HG03521 (cell line): Measurements from ENCODE around the gene PIP4K2A.
A peak's percentile ranks its signal among the peaks of the same experiment; 100 is the strongest.

Experiments used
- ATAC-seq: cut with Tn5 transposase; IDR thresholded peaks from one replicate; pipeline ENCODE4 v1.9.1; 2021; ENCODE audit warnings: mild to moderate bottlenecking, moderate library complexity; ENCODE audit not compliant: unreplicated experiment

Gene PIP4K2A

DNA sequence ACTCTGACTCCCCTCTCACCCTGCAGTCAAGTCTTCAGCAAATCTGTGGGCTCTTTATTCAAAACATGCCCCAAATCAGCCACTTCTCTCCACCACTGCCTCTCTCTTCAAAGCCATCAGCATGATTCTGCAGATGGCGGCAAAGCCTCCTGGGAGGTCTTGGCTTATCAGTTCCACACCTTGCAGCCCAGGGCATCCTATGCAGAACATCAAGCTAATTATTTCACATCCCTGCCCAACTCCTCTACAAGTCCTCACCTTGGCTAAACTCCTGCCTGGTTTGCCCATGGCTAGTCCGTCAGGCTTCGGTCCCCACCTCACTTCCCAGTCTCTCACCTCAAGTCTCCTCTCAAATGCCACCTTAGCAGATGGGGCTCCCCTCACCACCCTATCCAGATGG, 70.2 kb downstream of the PIP4K2A start:
- no peak for ATAC-seq

GRCh38 chr10:22643775-22644174, 70.6 kb downstream of the PIP4K2A start:
- no peak for ATAC-seq

- ATAC-seq: no peak
Observed at GRCh38 chr10:22643116-22643515, 71.3 kb downstream of the PIP4K2A start.

GRCh38 chr10:22641743-22642142, 72.6 kb downstream of the PIP4K2A start:
- ATAC-seq: no peak

DNA sequence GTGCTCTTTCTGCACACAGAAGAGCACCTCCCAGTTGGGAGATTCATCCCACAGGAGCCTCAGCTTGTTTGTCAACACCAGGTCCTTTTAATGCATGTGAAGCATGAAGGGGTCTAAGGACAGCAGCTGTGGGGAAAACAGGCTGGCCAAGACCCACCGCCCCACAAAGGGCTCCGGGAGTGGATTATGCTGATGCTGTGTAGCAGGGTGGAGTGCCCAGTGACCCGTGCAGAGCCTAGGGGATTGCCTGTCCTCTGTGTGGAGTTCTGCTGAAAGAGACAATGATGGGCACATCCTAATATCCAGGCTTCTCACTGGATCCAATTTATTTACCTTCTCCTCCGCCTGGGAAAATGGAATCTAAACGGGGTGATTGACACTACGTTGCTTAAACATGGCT, 74.0 kb downstream of the PIP4K2A start:
- ATAC-seq: no peak

DNA sequence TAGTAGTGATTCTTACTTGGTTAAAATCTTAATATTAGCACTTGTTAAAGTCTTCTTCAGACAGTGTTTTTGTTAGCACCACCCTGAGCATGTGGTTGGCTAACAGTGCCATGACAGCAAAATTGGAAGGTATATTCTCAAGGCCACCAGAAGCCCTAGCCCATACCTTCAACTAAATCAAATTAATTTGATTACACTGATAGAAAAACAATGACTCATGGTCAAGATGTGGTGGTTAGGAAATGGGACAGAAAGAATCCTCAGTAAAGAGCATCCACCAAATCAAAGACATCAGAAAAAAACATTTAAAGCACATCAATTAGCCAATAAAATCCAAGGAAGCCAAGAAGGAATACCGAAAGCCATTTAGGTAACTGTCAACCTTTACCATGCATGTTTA, 75.5 kb downstream of the PIP4K2A start:
- no peak for ATAC-seq

DNA sequence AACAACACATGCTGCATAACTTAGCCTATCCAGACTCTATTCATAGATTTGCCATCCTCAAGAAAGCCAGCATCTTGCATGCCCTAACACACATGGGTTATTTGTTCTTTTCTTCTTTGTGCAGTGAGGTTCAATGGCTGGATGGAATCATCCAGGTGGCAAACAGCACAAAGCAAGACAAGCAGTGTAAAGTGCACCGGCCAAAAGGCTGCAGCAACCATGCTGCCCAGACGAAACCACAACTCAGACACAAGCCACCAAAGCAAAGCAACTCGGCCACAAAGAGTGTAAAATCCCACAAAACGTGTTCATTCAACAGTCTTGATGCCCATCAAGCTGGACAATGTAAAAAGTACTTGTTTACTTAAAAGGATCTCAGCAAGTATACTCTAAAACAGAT, 76.9 kb downstream of the PIP4K2A start:
- ATAC-seq: no peak

- ATAC-seq: no peak
Observed at GRCh38 chr10:22635650-22636049, 78.7 kb downstream of the PIP4K2A start.

- no peak for ATAC-seq
Observed at GRCh38 chr10:22634606-22635459, 79.5 kb downstream of the PIP4K2A start.

DNA sequence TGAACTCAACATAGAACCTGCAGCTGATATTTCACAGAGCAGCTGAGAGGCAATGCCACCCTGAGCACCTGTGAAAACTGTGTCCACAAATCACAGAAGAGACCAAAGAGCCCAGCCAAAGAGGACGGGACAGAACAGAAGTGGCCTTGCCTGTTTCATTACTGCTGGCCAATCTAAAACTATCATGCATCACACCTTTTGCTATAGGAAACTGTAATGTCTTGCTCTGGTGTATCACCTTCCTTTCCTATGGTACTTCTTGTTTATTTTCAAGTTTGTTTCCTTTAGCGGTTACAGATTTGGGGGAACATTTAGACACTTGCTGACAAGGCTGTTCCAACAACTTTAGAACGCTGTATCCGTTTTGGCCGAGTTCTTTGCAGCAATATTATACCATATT, 80.3 kb downstream of the PIP4K2A start:
- ATAC-seq: no peak

- no peak for ATAC-seq
Observed at GRCh38 chr10:22633528-22633927, 80.8 kb downstream of the PIP4K2A start.

DNA sequence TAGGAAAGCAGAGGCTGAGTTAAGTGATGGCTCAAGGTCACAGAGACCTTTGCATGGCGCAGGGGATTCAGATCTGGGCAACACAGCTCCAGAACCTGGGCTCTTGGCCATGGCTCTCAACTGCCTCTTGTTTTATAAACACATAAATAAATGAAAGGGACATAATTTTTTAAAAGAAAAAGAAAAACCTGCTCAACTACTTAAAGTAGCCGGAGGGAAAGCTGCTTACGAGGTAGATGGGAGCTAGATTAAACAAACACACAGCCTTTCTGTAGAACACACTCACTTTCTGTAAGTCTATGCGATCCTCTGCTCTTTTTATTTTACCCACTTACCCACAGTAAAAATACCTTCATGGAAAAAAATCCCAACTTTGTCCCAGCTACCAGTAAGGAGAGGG, 81.3 kb downstream of the PIP4K2A start:
- no peak for ATAC-seq

- ATAC-seq: no peak
Observed at GRCh38 chr10:22631646-22632278, 82.6 kb downstream of the PIP4K2A start.

- ATAC-seq: no peak
Observed at GRCh38 chr10:22631185-22631584, 83.2 kb downstream of the PIP4K2A start.

DNA sequence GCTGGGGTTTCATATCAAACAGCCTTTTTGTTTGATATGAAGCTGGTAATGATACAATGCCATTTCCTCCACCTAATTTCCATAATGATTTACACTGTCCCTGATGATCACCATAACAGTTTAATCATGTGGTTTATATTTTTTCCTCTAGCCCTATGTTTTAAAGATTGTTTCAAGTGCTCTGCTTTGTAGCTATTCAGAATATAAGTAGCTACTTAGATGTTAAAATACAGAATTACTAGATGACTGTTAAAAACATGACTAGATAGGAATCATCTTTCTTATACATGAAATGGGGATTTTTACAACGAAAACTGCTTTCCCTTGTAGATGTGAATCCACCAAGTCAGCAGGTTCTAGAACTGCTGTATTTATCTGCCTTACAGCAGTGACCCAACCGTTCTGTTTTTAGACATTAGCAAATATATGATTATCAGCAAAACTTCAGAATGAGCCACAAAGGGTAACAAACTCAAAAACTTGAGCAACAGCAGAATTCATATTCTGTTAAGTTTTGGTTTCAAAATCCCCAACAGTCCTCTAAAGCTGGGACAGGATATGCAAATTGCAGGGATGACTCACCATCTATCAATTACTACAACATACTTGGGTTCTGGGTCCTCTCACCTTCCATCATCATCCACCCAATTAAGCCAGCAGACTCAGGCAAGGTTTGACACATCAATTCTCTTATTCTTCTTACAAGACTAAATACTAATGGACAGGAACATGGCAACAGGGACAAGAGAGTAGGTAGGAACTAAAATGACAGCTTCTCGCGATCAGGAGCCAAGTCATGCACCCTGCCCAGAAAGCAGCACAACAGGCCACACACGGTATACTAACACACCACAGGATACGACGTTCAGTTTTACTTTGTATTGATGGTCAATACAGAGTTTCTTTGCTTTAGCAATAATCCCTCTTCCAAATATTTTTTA, 83.9 kb downstream of the PIP4K2A start:
- ATAC-seq: peak; percentile 81

GRCh38 chr10:22629852-22630233, 84.5 kb downstream of the PIP4K2A start:
- ATAC-seq: no peak

DNA sequence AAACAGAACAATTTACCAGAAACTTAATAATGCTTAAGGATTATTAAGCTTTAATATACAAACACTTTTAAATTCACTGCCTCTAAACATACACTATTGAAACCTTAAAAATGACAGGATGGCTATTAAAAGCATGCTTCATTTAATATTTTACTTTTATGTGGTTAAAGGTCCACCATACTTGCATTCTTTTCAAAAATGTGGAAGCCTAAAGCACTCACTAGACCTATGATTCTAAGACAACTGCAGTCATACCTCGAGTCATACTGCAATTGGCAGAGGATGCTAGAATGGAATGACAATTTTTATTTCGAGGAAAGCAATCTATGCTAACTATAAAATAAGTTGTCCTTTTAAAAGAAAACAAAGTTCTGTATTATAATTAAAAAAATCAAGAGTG, 85.3 kb downstream of the PIP4K2A start:
- no peak for ATAC-seq

- ATAC-seq: no peak
Observed at GRCh38 chr10:22628309-22628708, 86.1 kb downstream of the PIP4K2A start.

GRCh38 chr10:22626784-22627183, 87.6 kb downstream of the PIP4K2A start:
- no peak for ATAC-seq

- ATAC-seq: no peak
Observed at GRCh38 chr10:22625516-22626290, 88.7 kb downstream of the PIP4K2A start.

DNA sequence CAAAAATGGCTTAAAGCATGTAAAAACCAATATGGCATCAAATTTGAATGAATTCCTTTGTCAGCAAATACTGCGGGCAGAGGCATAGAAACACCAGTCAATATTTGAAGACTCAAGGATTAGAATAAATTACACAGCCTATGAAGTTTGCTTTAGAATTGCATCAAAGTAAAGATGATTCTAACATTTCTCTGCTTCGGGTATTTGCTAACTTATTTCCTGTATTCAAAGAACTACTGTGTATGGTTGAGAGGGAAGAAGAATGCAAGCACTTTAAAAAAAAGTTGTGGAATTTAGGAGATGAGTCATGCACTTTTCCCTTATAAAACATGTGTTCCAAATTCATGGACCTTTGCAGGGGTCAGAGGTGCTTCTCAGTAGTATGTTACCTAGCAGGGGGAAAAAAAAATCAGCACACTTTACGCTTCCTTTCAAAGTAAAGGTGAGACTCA, 90.1 kb downstream of the PIP4K2A start:
- no peak for ATAC-seq
